GM12878 (cell line): Measurements from ENCODE around the gene ADPRHL1. TPM values are rescaled to one million over a fixed set of nuclear protein-coding genes. Genes with fewer than 3 reads are reported as not detected.

Experiments
- ATAC-seq: fragments of 200-7000 bp; cut with Tn5 transposase; 3 replicates; pipeline ENCODE4 v1.9.1; 2020; ENCODE audit warnings: mild to moderate bottlenecking, moderate library complexity
- BruUV-seq: library from RNA; stranded (reverse); fragments of 400-500 nt; replicated peaks from 2 replicates; lab custom pipeline; 2021; lab: Mats Ljungman, UMichigan
- CTCF ChIA-PET: fragments of 300-600 bp; sonication (Branson Sonifier 250); formaldehyde crosslinking; extraction: SDS; loops from one replicate; lab custom pipeline; 2021; ENCODE audit warnings: inconsistent platforms; lab: Yijun Ruan, JAX
- POLR2A ChIA-PET: fragments of 350-600 bp; formaldehyde crosslinking; extraction: SDS; loops from one replicate; lab custom pipeline; 2021; ENCODE audit warnings: inconsistent platforms; lab: Charles Lee
- RAD21 ChIA-PET: fragments of 300-600 bp; sonication (Branson Sonifier 250); formaldehyde crosslinking; loops from one replicate; lab custom pipeline; 2023; ENCODE audit warnings: antibody characterized with exemption; ENCODE audit not compliant: unreplicated experiment; lab: Charles Lee
- SMC1A ChIA-PET: fragments of 300-600 bp; sonication (Branson Sonifier 250); formaldehyde crosslinking; loops from one replicate; lab custom pipeline; 2023; ENCODE audit not compliant: unreplicated experiment, uncharacterized antibody; lab: Charles Lee
- DNase-seq: peaks from one replicate; pipeline ENCODE4 v3.0.0-alpha.2; 2011; ENCODE audit warnings: low read depth, low spot score
- FAIRE-seq: peaks from 3 replicates; lab custom pipeline; 2011; peaks lifted over from hg19 to GRCh38; lab: Jason Lieb, UNC
- H2AFZ ChIP-seq: 2 replicates; pipeline ENCODE4 v1.6.0; 2011; ENCODE audit warnings: low read depth, low read length, control low read depth; ENCODE audit not compliant: control insufficient read depth
- H3K27ac ChIP-seq: 2 replicates; pipeline ENCODE4 v1.5.1; 2011; ENCODE audit warnings: control low read depth; ENCODE audit not compliant: control insufficient read depth, insufficient read depth
- H3K27me3 ChIP-seq, 2 experiments: replicated peaks in 1 of 2; 2 replicates each; pipeline versions ENCODE4 v1.6.0 to v1.6.1; 2011; ENCODE audit warnings: low read length in 1 of 2; ENCODE audit not compliant: control insufficient read depth in 2 of 2, insufficient read depth in 2 of 2
- H3K36me3 ChIP-seq, 2 experiments: 2 replicates each; pipeline ENCODE4 v1.5.1; 2011; ENCODE audit warnings: low read length in 1 of 2; ENCODE audit not compliant: control insufficient read depth in 2 of 2, insufficient read depth in 2 of 2
- H3K4me1 ChIP-seq: 2 replicates; pipeline ENCODE4 v1.6.1; 2011; ENCODE audit warnings: mild to moderate bottlenecking, low read length, moderate library complexity, mixed read lengths; ENCODE audit not compliant: control insufficient read depth, insufficient read depth
- H3K4me2 ChIP-seq: 2 replicates; pipeline ENCODE4 v1.6.0; 2011; ENCODE audit warnings: control low read depth; ENCODE audit not compliant: control insufficient read depth, insufficient read depth
- H3K4me3 ChIP-seq: fragments of 200-600 bp; sonication (generic); 2 replicates; pipeline ENCODE4 v1.5.1; 2016
- H3K79me2 ChIP-seq: 2 replicates; pipeline ENCODE4 v1.6.0; 2011; ENCODE audit warnings: low read length; ENCODE audit not compliant: control insufficient read depth, insufficient read depth
- H3K9ac ChIP-seq: 2 replicates; pipeline ENCODE4 v1.8.0; 2011; ENCODE audit warnings: low read length, control low read depth, mixed read lengths; ENCODE audit not compliant: control insufficient read depth, insufficient read depth
- H3K9me3 ChIP-seq: replicated peaks from 3 replicates; pipeline ENCODE4 v1.5.1; 2011; ENCODE audit warnings: mild to moderate bottlenecking, low read length; ENCODE audit not compliant: control insufficient read depth, insufficient read depth
- H4K20me1 ChIP-seq: 2 replicates; pipeline ENCODE4 v1.6.0; 2011; ENCODE audit not compliant: control insufficient read depth, insufficient read depth
- ASH2L ChIP-seq: fragments of 300-600, 200-600 bp; sonication (generic); IDR thresholded peaks from 2 replicates; pipeline ENCODE4 v1.6.1; 2017; ENCODE audit warnings: low read depth, mild to moderate bottlenecking, borderline replicate concordance
- CBFB ChIP-seq: IDR thresholded peaks from 2 replicates; pipeline ENCODE4 v1.6.1; 2016; ENCODE audit warnings: antibody characterized with exemption, low read depth
- CBX3 ChIP-seq: fragments of 200-600 bp; sonication (generic); IDR thresholded peaks from 2 replicates; pipeline ENCODE4 v1.6.1; 2016; ENCODE audit warnings: low read depth, borderline replicate concordance
- CREB1 ChIP-seq: IDR thresholded peaks from 2 replicates; pipeline ENCODE4 v1.6.1; 2012; ENCODE audit warnings: low read depth, mild to moderate bottlenecking, inconsistent platforms
- DPF2 ChIP-seq: fragments of 450-650 bp; IDR thresholded peaks from 2 replicates; pipeline ENCODE4 v1.6.1; 2017; ENCODE audit warnings: mild to moderate bottlenecking
- IRF4 ChIP-seq: IDR thresholded peaks from 2 replicates; pipeline ENCODE4 v1.6.1; 2011; ENCODE audit warnings: low read depth, low read length
- JUNB ChIP-seq: IDR thresholded peaks from 2 replicates; pipeline ENCODE4 v1.6.1; 2016; ENCODE audit warnings: antibody characterized with exemption, mild to moderate bottlenecking
- MXI1 ChIP-seq: fragments of 150-350 bp; IDR thresholded peaks from 2 replicates; pipeline ENCODE4 v1.6.1; 2011; ENCODE audit warnings: low read depth, mild to moderate bottlenecking, inconsistent platforms, low read length, improper control_type of control experiment
- MYB ChIP-seq: fragments of 150-350 bp; IDR thresholded peaks from 2 replicates; pipeline ENCODE4 v1.6.1; 2014; ENCODE audit warnings: mild to moderate bottlenecking, low read depth, low read length, borderline replicate concordance
- NFXL1 ChIP-seq: fragments of 450-650 bp; IDR thresholded peaks from 2 replicates; pipeline ENCODE4 v1.6.1; 2017; ENCODE audit warnings: antibody characterized with exemption, mild to moderate bottlenecking, borderline replicate concordance
- PML ChIP-seq: IDR thresholded peaks from 2 replicates; pipeline ENCODE4 v1.6.1; 2012; ENCODE audit warnings: low read length, inconsistent platforms
- RUNX3 ChIP-seq: IDR thresholded peaks from 2 replicates; pipeline ENCODE4 v1.6.1; 2012; ENCODE audit warnings: low read length, inconsistent platforms
- SMAD1 ChIP-seq: fragments of 450-650 bp; IDR thresholded peaks from 2 replicates; pipeline ENCODE4 v1.6.1; 2018; ENCODE audit warnings: mild to moderate bottlenecking, low read depth; ENCODE audit not compliant: partially characterized antibody
- SREBF1 ChIP-seq: IDR thresholded peaks from 2 replicates; pipeline ENCODE4 v1.6.1; 2012; ENCODE audit warnings: mild to moderate bottlenecking, low read length
- SRF ChIP-seq, 2 experiments: IDR thresholded peaks; 2 replicates each; pipeline ENCODE4 v1.6.1; 2011; ENCODE audit warnings: low read depth in 2 of 2, low read length in 2 of 2, mild to moderate bottlenecking in 1 of 2, moderate library complexity in 1 of 2
- WGBS: methylation state at CpG from one replicate; pipeline ENCODE4 v1.1.6; 2016; ENCODE audit warnings: low lambda C conversion rate; ENCODE audit not compliant: insufficient replicate concordance, insufficient coverage; ENCODE audit errors: missing lambda C conversion rate; 5-methylcytosine and 5-hydroxymethylcytosine counted together
- in situ Hi-C: fragments of 300-500 bp; cut with MboI; formaldehyde crosslinking; loops from 9 replicates; pipeline ENCODE4 v1.14.3; 2018; ENCODE audit warnings: mixed read lengths
- intact Hi-C: fragments of 100-400 bp; cut with micrococcal nuclease; formaldehyde crosslinking; loops from one replicate; pipeline ENCODE4 v1.14.2; 2022; ENCODE audit not compliant: unreplicated experiment
- polyA plus RNA-seq, 11 experiments: library from polyadenylated mRNA; depleted of rRNA in 4 of 11; unstranded in 6 of 11; stranded (reverse) in 5 of 11; fragments of >200 nt; fragmentation: Nextera tagmentation in 4 of 11; fragmentation: Illumina TruSeq in 1 of 11; extraction: Ambion mirVana in 4 of 11; extraction: Trizol in 1 of 11; gene quantifications; 1 replicate in 1 of 11; 2 replicates in 10 of 11; pipeline versions ENCODE4 v1.2.1 to v1.2.3, GENCODE V29; 2011 to 2016; ENCODE audit warnings: inconsistent platforms in 2 of 11, missing spikeins in 2 of 11, low read depth in 1 of 11
- total RNA-seq, 4 experiments: library from RNA; depleted of rRNA in 3 of 4; stranded (reverse); fragments of >200 nt in 3 of 4; fragmentation: Illumina TruSeq in 1 of 4; extraction: Trizol in 1 of 4; gene quantifications; 2 replicates each; pipeline versions ENCODE4 v1.2.1 to v1.2.3, GENCODE V29; 2013 to 2021
- TF ChIP-seq, protein P1 (sequence below): IDR thresholded peaks from 2 replicates; pipeline ENCODE4 v1.6.1; 2012; ENCODE audit warnings: mild to moderate bottlenecking, low read depth, low read length
- TF ChIP-seq, protein P2 (sequence below): fragments of 450-650 bp; IDR thresholded peaks from 2 replicates; pipeline ENCODE4 v1.6.1; 2017; ENCODE audit warnings: mild to moderate bottlenecking
- TF ChIP-seq, protein P3 (sequence below): fragments of 450-650 bp; IDR thresholded peaks from 2 replicates; pipeline ENCODE4 v1.6.1; 2017; ENCODE audit warnings: antibody characterized with exemption, mild to moderate bottlenecking, moderate library complexity

ADPRHL1 gene
- total and polyA plus RNA-seq, 10 of the 15 experiments (the other 5 are each of a cell fraction or from before 2014, with no cell fraction given) = 0.05 to 1.9 (median 1.0) TPM

DNA sequence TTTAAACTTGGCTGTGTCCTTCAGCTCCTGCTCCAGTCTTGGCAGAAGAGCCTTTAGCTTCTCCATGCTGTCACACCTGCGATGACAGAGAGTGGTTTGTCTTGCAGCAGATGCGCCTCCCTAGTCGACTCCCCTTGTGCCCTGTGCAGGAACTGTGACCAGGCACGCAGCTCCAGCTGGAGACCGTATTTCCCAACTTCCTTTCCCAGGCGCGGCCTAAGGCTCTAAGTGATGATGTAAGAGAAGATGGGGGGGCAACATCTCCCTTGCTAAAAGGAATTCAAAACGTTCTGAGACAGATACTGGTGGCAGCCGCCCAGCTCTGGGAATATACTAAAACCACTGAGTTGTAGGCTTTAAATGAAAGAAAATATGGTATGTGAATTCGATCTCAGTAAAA lies 20.9 kb upstream of the ADPRHL1 start:
- H3K27me3 ChIP-seq = no peaks in the 10 kb centered on the region
- DNase-seq (no peak), ATAC-seq (no peak), FAIRE-seq (no peak)
- BruUV-seq = no TSS peak
- no peaks in the 10 kb centered on the region for H3K4me1 ChIP-seq
- ChIA-PET RAD21 (no interaction called here), SMC1A (interaction anchor here (1.2 kb wide), 1 partner anchor 17 kb away, joined by 3 read pairs; no protein-coding TSS in a partner anchor), CTCF (interaction anchor here (0.8 kb wide), 1 partner anchor 14 kb away, joined by 3 read pairs; no protein-coding TSS in a partner anchor), POLR2A (no interaction called here)
- intact Hi-C loops (no loop called here), in situ Hi-C loops (no loop called here)
- H3K27ac ChIP-seq = no peak overlapping the region
- H3K79me2 ChIP-seq = no peaks in the 10 kb centered on the region
- WGBS = 92% methylated on average over 10 of the region's 10 CpGs
- H4K20me1 ChIP-seq = no peaks in the 10 kb centered on the region
- H3K9me3 ChIP-seq = no peaks in the 10 kb centered on the region
- no peak overlapping the region for H3K4me3 ChIP-seq
- peaks cover 8 to 20% of the 10 kb centered on the region in 2 experiments for H3K36me3 ChIP-seq
- H3K9ac ChIP-seq = no peak overlapping the region
- no peak overlapping the region for H2AFZ ChIP-seq
- H3K4me2 ChIP-seq = no peak overlapping the region
- TF ChIP-seq JUNB (no peak), NFXL1 (no peak), CBFB (no peak), CBX3 (no peak), MXI1 (no peak), ASH2L (no peak), MYB (no peak), SREBF1 (no peak), PML (no peak), IRF4 (no peak), SMAD1 (no peak), CREB1 (no peak), RUNX3 (no peak), DPF2 (no peak), SRF (IDR thresholded peaks at IDR 0.05; ENCODE audit: low read depth in 2 of 2, low read length in 2 of 2) (no peak)
- TF ChIP-seq, protein P1, sequence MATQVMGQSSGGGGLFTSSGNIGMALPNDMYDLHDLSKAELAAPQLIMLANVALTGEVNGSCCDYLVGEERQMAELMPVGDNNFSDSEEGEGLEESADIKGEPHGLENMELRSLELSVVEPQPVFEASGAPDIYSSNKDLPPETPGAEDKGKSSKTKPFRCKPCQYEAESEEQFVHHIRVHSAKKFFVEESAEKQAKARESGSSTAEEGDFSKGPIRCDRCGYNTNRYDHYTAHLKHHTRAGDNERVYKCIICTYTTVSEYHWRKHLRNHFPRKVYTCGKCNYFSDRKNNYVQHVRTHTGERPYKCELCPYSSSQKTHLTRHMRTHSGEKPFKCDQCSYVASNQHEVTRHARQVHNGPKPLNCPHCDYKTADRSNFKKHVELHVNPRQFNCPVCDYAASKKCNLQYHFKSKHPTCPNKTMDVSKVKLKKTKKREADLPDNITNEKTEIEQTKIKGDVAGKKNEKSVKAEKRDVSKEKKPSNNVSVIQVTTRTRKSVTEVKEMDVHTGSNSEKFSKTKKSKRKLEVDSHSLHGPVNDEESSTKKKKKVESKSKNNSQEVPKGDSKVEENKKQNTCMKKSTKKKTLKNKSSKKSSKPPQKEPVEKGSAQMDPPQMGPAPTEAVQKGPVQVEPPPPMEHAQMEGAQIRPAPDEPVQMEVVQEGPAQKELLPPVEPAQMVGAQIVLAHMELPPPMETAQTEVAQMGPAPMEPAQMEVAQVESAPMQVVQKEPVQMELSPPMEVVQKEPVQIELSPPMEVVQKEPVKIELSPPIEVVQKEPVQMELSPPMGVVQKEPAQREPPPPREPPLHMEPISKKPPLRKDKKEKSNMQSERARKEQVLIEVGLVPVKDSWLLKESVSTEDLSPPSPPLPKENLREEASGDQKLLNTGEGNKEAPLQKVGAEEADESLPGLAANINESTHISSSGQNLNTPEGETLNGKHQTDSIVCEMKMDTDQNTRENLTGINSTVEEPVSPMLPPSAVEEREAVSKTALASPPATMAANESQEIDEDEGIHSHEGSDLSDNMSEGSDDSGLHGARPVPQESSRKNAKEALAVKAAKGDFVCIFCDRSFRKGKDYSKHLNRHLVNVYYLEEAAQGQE = no peak
- TF ChIP-seq, protein P2, sequence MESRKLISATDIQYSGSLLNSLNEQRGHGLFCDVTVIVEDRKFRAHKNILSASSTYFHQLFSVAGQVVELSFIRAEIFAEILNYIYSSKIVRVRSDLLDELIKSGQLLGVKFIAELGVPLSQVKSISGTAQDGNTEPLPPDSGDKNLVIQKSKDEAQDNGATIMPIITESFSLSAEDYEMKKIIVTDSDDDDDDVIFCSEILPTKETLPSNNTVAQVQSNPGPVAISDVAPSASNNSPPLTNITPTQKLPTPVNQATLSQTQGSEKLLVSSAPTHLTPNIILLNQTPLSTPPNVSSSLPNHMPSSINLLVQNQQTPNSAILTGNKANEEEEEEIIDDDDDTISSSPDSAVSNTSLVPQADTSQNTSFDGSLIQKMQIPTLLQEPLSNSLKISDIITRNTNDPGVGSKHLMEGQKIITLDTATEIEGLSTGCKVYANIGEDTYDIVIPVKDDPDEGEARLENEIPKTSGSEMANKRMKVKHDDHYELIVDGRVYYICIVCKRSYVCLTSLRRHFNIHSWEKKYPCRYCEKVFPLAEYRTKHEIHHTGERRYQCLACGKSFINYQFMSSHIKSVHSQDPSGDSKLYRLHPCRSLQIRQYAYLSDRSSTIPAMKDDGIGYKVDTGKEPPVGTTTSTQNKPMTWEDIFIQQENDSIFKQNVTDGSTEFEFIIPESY = no peak
- TF ChIP-seq, protein P3, sequence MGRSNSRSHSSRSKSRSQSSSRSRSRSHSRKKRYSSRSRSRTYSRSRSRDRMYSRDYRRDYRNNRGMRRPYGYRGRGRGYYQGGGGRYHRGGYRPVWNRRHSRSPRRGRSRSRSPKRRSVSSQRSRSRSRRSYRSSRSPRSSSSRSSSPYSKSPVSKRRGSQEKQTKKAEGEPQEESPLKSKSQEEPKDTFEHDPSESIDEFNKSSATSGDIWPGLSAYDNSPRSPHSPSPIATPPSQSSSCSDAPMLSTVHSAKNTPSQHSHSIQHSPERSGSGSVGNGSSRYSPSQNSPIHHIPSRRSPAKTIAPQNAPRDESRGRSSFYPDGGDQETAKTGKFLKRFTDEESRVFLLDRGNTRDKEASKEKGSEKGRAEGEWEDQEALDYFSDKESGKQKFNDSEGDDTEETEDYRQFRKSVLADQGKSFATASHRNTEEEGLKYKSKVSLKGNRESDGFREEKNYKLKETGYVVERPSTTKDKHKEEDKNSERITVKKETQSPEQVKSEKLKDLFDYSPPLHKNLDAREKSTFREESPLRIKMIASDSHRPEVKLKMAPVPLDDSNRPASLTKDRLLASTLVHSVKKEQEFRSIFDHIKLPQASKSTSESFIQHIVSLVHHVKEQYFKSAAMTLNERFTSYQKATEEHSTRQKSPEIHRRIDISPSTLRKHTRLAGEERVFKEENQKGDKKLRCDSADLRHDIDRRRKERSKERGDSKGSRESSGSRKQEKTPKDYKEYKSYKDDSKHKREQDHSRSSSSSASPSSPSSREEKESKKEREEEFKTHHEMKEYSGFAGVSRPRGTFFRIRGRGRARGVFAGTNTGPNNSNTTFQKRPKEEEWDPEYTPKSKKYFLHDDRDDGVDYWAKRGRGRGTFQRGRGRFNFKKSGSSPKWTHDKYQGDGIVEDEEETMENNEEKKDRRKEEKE = no peak
